ENCODE measurements around the gene CKLF.
"Not testable (repeated sequence)": the region's sequence is repeated elsewhere in the genome, so short reads cannot be mapped to it uniquely, and the experiment has no call there.

Gene CKLF

DNA sequence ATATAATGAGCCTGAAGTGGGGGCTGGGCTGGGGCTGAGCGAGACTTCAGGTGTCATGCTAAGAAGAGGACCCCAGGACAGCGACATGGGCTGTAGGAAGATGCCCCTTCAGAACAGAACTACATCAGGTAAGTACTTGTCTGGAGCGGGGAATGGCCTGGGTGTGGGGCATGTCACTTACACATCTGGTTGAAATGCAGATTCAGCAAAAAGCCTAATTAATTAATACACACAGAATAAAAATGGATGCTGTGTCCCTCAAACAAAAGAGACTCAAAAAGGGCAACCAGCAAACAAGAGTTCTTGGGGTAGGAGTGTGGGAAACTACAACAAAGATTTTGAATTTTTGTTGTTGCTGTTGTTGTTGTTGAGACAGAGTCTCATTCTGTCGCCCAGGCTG lies 38.6 kb downstream of the CKLF start:
- no peaks in the 10 kb centered on the region for H3K4me1 ChIP-seq (ENCODE audit: control insufficient read depth, low read depth, low read length)
- no peak overlapping the region for H2AK5ac ChIP-seq (ENCODE audit: low read length)
- H3K27ac ChIP-seq (ENCODE audit: low read depth, low read length): no peak overlapping the region
- H3K18ac ChIP-seq (ENCODE audit: low read length): no peak overlapping the region
- no peak overlapping the region for H3K56ac ChIP-seq (ENCODE audit: low read length)
- H3K9ac ChIP-seq (ENCODE audit: low read length): no peak overlapping the region
- H4K8ac ChIP-seq (ENCODE audit: low read depth, low read length): no peak overlapping the region
- no CpG with 5 or more reads among the region's 4 CpGs for WGBS (ENCODE audit: extremely low coverage, insufficient coverage, low lambda C conversion rate)
- H3K4me3 ChIP-seq (ENCODE audit: low read length): no peak overlapping the region
- no peak overlapping the region for H2BK120ac ChIP-seq (ENCODE audit: low read depth, low read length)
- no peak overlapping the region for H3K23ac ChIP-seq (ENCODE audit: low read length)
- H3K4me2 ChIP-seq (ENCODE audit: low read length): no peak overlapping the region
- H3K27me3 ChIP-seq (ENCODE audit: insufficient read depth, low read length, poor library complexity): no peaks in the 10 kb centered on the region
- no peak overlapping the region for H4K5ac ChIP-seq (ENCODE audit: low read length)
- no peaks in the 10 kb centered on the region for H3K79me2 ChIP-seq (ENCODE audit: control insufficient read depth, insufficient read depth, low read length)
- H2BK5ac ChIP-seq (ENCODE audit: low read length): no peak overlapping the region
- no peaks in the 10 kb centered on the region for H3K36me3 ChIP-seq (ENCODE audit: control insufficient read depth, insufficient read depth, low read length)
- no peak overlapping the region for H3K4ac ChIP-seq (ENCODE audit: low read depth, low read length)
- no peaks in the 10 kb centered on the region for H3K79me1 ChIP-seq (ENCODE audit: low read length)
- no peak for DNase-seq
- no peak overlapping the region for H2BK15ac ChIP-seq (replicated peaks; ENCODE audit: low read depth)

DNA sequence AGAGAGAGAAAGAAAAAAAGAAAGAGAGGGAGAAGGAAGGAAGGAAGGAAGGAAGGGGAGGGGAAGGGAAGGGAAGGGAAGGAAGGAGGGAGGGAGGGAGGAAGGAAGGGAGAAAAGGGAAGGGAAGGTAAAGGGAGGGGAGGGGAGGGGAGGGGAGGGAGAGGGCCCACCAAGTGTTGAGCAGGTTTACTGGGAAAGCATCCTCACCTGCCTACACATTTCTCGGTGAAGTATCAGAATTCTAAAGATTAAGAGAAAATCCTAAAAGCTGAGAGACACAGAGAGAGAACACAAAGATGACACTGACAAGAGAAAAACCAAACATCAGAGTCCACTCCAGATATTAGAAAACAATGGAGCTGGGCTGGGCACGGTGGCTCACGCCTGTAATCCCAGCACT lies 39.9 kb downstream of the CKLF start:
- Histone ChIP-seq H2BK15ac (replicated peaks; ENCODE audit: low read depth) (no peak overlapping the region), H4K5ac (ENCODE audit: low read length) (no peak overlapping the region), H3K4me3 (ENCODE audit: low read length) (no peak overlapping the region), H4K8ac (ENCODE audit: low read depth, low read length) (no peak overlapping the region), H3K9ac (ENCODE audit: low read length) (no peak overlapping the region), H3K56ac (ENCODE audit: low read length) (no peak overlapping the region), H3K27ac (ENCODE audit: low read depth, low read length) (no peak overlapping the region), H3K36me3 (ENCODE audit: control insufficient read depth, insufficient read depth, low read length) (no peaks in the 10 kb centered on the region), H3K4ac (ENCODE audit: low read depth, low read length) (no peak overlapping the region), H2BK120ac (ENCODE audit: low read depth, low read length) (no peak overlapping the region), H3K79me1 (ENCODE audit: low read length) (no peaks in the 10 kb centered on the region), H3K23ac (ENCODE audit: low read length) (no peak overlapping the region), H3K18ac (ENCODE audit: low read length) (no peak overlapping the region), H3K4me1 (ENCODE audit: control insufficient read depth, low read depth, low read length) (no peaks in the 10 kb centered on the region), H3K79me2 (ENCODE audit: control insufficient read depth, insufficient read depth, low read length) (no peaks in the 10 kb centered on the region), H3K27me3 (ENCODE audit: insufficient read depth, low read length, poor library complexity) (no peaks in the 10 kb centered on the region), H2BK5ac (ENCODE audit: low read length) (no peak overlapping the region), H3K4me2 (ENCODE audit: low read length) (no peak overlapping the region), H2AK5ac (ENCODE audit: low read length) (no peak overlapping the region)
- no peak for DNase-seq
- WGBS (ENCODE audit: extremely low coverage, insufficient coverage, low lambda C conversion rate): no CpG with 5 or more reads among the region's 3 CpGs

DNA sequence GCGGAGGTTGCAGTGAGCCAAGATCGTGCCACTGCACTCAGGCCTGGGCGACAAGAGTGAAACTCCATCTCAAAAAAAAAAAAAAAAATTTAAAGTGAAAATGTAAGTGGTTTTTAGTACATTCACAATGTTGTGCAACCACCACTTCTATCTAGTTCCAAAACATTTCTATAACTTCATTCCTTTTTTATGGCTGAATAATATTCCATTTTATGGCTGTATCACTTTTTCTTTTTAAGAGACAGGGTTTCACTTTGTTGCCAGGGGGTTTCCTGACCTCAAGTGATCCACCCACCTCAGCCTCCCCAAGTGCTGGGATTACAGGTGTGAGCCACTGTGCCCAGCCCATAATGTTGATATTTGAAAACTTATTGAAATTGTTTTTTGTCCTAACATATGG lies 40.4 kb downstream of the CKLF start:
- no peak overlapping the region for H3K27ac ChIP-seq (ENCODE audit: low read depth, low read length)
- H3K4me2 ChIP-seq (ENCODE audit: low read length): no peak overlapping the region
- no peak overlapping the region for H3K23ac ChIP-seq (ENCODE audit: low read length)
- no peaks in the 10 kb centered on the region for H3K4me1 ChIP-seq (ENCODE audit: control insufficient read depth, low read depth, low read length)
- no peak overlapping the region for H2BK5ac ChIP-seq (ENCODE audit: low read length)
- DNase-seq: no peak
- no peaks in the 10 kb centered on the region for H3K79me2 ChIP-seq (ENCODE audit: control insufficient read depth, insufficient read depth, low read length)
- no peaks in the 10 kb centered on the region for H3K79me1 ChIP-seq (ENCODE audit: low read length)
- H4K8ac ChIP-seq (ENCODE audit: low read depth, low read length): no peak overlapping the region
- no peak overlapping the region for H3K4me3 ChIP-seq (ENCODE audit: low read length)
- no peak overlapping the region for H2AK5ac ChIP-seq (ENCODE audit: low read length)
- H4K5ac ChIP-seq (ENCODE audit: low read length): no peak overlapping the region
- no peak overlapping the region for H3K4ac ChIP-seq (ENCODE audit: low read depth, low read length)
- H2BK15ac ChIP-seq (replicated peaks; ENCODE audit: low read depth): no peak overlapping the region
- no peak overlapping the region for H3K9ac ChIP-seq (ENCODE audit: low read length)
- H3K27me3 ChIP-seq (ENCODE audit: insufficient read depth, low read length, poor library complexity): no peaks in the 10 kb centered on the region
- no peak overlapping the region for H3K56ac ChIP-seq (ENCODE audit: low read length)
- no CpG with 5 or more reads among the region's 3 CpGs for WGBS (ENCODE audit: extremely low coverage, insufficient coverage, low lambda C conversion rate)
- no peaks in the 10 kb centered on the region for H3K36me3 ChIP-seq (ENCODE audit: control insufficient read depth, insufficient read depth, low read length)
- H2BK120ac ChIP-seq (ENCODE audit: low read depth, low read length): no peak overlapping the region
- H3K18ac ChIP-seq (ENCODE audit: low read length): no peak overlapping the region

DNA sequence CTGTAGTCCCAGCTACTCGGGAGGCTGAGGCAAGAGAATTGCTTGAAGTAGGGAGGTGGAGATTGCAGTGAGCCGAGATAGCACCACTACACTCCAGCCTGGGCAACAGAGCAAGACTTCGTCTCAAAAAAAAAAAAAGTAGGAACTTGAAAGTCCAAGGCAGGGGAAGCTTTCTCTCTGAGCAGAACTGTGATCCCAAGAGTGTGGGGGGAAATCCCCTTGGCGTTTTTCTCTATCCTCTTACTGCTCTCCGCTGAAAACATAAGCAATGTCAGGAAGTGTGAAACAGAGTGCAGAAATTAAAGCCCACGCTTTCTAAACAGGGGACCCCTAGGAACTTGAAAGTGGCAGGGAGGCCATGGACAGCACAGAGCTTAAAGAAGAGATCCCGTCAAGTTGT lies 42.4 kb downstream of the CKLF start:
- Histone ChIP-seq H2BK15ac (replicated peaks; ENCODE audit: low read depth) (no peak overlapping the region), H2BK120ac (ENCODE audit: low read depth, low read length) (no peak overlapping the region), H3K36me3 (ENCODE audit: control insufficient read depth, insufficient read depth, low read length) (no peaks in the 10 kb centered on the region), H3K4me2 (ENCODE audit: low read length) (no peak overlapping the region), H3K23ac (ENCODE audit: low read length) (no peak overlapping the region), H4K5ac (ENCODE audit: low read length) (no peak overlapping the region), H3K56ac (ENCODE audit: low read length) (no peak overlapping the region), H3K4ac (ENCODE audit: low read depth, low read length) (no peak overlapping the region), H3K27me3 (ENCODE audit: insufficient read depth, low read length, poor library complexity) (no peaks in the 10 kb centered on the region), H4K8ac (ENCODE audit: low read depth, low read length) (no peak overlapping the region), H3K79me2 (ENCODE audit: control insufficient read depth, insufficient read depth, low read length) (no peaks in the 10 kb centered on the region), H3K27ac (ENCODE audit: low read depth, low read length) (no peak overlapping the region), H3K79me1 (ENCODE audit: low read length) (no peaks in the 10 kb centered on the region), H3K4me3 (ENCODE audit: low read length) (no peak overlapping the region), H3K18ac (ENCODE audit: low read length) (no peak overlapping the region), H2BK5ac (ENCODE audit: low read length) (no peak overlapping the region), H3K4me1 (ENCODE audit: control insufficient read depth, low read depth, low read length) (no peaks in the 10 kb centered on the region), H2AK5ac (ENCODE audit: low read length) (no peak overlapping the region), H3K9ac (ENCODE audit: low read length) (no peak overlapping the region)
- WGBS (ENCODE audit: extremely low coverage, insufficient coverage, low lambda C conversion rate): no CpG with 5 or more reads among the region's 7 CpGs
- DNase-seq: no peak

DNA sequence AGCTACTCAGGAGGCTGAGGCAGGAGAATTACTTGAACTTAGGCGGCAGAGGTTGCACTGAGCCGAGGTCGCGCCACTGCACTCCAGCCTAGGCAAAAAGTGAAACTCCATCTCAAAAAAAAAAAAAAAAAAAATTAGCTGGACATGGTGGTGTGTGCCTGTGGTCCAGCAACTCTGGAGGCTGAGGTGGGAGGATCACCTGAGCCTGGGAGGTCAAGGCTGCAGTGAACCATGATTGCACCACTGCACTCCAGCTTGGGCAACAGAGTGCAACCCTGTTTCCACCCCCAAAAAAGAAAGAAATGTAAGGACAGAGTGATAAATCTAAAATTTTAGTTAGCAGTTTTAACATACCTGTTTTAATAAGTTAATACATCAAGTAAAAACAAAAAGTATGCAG lies 44.2 kb downstream of the CKLF start:
- H3K4me1 ChIP-seq (ENCODE audit: control insufficient read depth, low read depth, low read length); H4K5ac ChIP-seq (ENCODE audit: low read length); H3K4me3 ChIP-seq (ENCODE audit: low read length); H3K56ac ChIP-seq (ENCODE audit: low read length); H3K23ac ChIP-seq (ENCODE audit: low read length); H3K27ac ChIP-seq (ENCODE audit: low read depth, low read length); H3K4ac ChIP-seq (ENCODE audit: low read depth, low read length); H3K18ac ChIP-seq (ENCODE audit: low read length); H3K9ac ChIP-seq (ENCODE audit: low read length); H3K79me1 ChIP-seq (ENCODE audit: low read length); DNase-seq; H3K36me3 ChIP-seq (ENCODE audit: control insufficient read depth, insufficient read depth, low read length); H3K4me2 ChIP-seq (ENCODE audit: low read length); H2BK15ac ChIP-seq (replicated peaks; ENCODE audit: low read depth); H2BK5ac ChIP-seq (ENCODE audit: low read length); H2BK120ac ChIP-seq (ENCODE audit: low read depth, low read length); H4K8ac ChIP-seq (ENCODE audit: low read depth, low read length); H3K79me2 ChIP-seq (ENCODE audit: control insufficient read depth, insufficient read depth, low read length); H3K27me3 ChIP-seq (ENCODE audit: insufficient read depth, low read length, poor library complexity); H2AK5ac ChIP-seq (ENCODE audit: low read length): not testable (repeated sequence)
- WGBS (ENCODE audit: extremely low coverage, insufficient coverage, low lambda C conversion rate): no CpG with 5 or more reads among the region's 4 CpGs

DNA sequence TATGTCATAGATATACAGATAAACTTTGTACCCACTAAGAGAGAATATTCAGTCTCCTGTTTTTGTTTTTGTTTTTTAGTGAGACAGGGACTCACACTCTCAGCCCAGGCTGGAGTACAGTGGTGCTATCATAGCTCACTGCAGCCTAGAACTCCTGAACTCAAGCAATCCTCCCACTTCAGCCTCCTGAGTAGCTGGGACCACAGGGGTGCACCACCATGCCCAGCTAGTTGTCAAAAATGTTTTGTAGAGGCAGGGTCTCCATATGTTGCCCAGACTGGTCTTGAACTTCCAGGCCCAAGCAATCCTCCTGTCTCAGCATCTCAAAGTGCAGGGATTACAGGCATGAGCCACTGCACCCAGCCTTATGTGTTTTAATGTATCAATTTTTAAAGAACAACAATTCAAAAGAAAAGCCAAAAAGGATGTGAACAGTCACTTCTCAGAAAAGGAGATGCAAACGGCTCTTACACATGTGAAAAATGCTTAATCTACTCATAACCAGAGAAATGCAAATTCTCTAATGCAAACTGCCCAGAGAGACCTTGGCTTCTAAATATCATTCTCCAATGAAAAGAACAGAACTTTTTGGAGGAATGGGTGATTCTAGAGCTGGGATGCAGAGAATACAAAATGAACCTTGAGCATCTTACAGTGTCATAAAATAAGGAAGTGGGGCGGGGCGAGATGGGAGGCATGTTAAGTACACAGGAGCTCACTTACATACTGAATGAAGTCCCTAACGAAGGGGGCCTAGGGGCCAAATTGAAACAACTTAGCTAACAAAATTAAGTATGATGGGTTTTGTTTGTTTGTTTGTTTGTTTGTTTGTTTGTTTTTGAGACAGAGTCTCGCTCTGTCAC lies 44.8 kb downstream of the CKLF start:
- no peak overlapping the region for H2BK120ac ChIP-seq (ENCODE audit: low read depth, low read length)
- no peak overlapping the region for H3K4me3 ChIP-seq (ENCODE audit: low read length)
- no CpG with 5 or more reads among the region's 5 CpGs for WGBS (ENCODE audit: extremely low coverage, insufficient coverage, low lambda C conversion rate)
- H3K79me1 ChIP-seq (ENCODE audit: low read length): no peaks in the 10 kb centered on the region
- no peak overlapping the region for H4K8ac ChIP-seq (ENCODE audit: low read depth, low read length)
- no peak overlapping the region for H2BK15ac ChIP-seq (replicated peaks; ENCODE audit: low read depth)
- no peak overlapping the region for H3K23ac ChIP-seq (ENCODE audit: low read length)
- H3K4ac ChIP-seq (ENCODE audit: low read depth, low read length): no peak overlapping the region
- no peak overlapping the region for H4K5ac ChIP-seq (ENCODE audit: low read length)
- no peak overlapping the region for H2BK5ac ChIP-seq (ENCODE audit: low read length)
- H3K18ac ChIP-seq (ENCODE audit: low read length): no peak overlapping the region
- no peaks in the 10 kb centered on the region for H3K4me1 ChIP-seq (ENCODE audit: control insufficient read depth, low read depth, low read length)
- DNase-seq: no peak
- no peak overlapping the region for H3K9ac ChIP-seq (ENCODE audit: low read length)
- no peaks in the 10 kb centered on the region for H3K79me2 ChIP-seq (ENCODE audit: control insufficient read depth, insufficient read depth, low read length)
- H3K36me3 ChIP-seq (ENCODE audit: control insufficient read depth, insufficient read depth, low read length): no peaks in the 10 kb centered on the region
- no peak overlapping the region for H3K27ac ChIP-seq (ENCODE audit: low read depth, low read length)
- no peak overlapping the region for H2AK5ac ChIP-seq (ENCODE audit: low read length)
- H3K4me2 ChIP-seq (ENCODE audit: low read length): no peak overlapping the region
- H3K27me3 ChIP-seq (ENCODE audit: insufficient read depth, low read length, poor library complexity): no peaks in the 10 kb centered on the region
- H3K56ac ChIP-seq (ENCODE audit: low read length): no peak overlapping the region

All from mesendoderm (in vitro differentiated cells).